ENCODE measurements around the gene FGF2.

DNA sequence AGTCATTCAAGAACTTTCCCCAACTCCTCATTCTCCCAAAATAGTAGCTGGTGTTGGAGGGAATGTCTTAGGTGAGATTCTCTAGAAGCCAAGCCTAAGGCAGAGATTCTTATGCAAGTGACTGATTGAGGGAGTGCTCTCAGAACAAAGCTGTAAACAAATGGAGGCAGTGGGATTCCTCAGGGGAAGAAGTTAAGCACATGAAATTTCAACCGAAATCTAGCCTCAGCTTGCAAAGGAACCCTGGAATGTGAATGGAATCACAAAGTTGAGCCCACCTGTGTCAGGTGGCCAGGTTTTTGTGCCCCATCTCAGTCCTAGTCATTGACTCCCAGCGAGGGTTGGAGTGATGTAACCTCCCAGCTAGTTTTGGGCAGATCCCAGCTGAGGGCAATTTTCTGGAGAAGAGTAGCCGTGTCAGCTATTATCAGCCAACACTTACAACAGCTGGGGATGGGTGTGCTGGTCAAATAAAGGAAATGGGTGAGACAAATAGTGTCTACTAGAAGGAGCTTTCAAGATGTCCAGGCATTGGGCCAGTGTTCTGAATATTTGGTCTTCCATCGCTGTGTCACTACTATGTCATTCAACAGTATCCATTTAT lies 29.7 kb upstream of the FGF2 start:
- TF ChIP-seq, protein P1, sequence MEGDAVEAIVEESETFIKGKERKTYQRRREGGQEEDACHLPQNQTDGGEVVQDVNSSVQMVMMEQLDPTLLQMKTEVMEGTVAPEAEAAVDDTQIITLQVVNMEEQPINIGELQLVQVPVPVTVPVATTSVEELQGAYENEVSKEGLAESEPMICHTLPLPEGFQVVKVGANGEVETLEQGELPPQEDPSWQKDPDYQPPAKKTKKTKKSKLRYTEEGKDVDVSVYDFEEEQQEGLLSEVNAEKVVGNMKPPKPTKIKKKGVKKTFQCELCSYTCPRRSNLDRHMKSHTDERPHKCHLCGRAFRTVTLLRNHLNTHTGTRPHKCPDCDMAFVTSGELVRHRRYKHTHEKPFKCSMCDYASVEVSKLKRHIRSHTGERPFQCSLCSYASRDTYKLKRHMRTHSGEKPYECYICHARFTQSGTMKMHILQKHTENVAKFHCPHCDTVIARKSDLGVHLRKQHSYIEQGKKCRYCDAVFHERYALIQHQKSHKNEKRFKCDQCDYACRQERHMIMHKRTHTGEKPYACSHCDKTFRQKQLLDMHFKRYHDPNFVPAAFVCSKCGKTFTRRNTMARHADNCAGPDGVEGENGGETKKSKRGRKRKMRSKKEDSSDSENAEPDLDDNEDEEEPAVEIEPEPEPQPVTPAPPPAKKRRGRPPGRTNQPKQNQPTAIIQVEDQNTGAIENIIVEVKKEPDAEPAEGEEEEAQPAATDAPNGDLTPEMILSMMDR (conservative IDR thresholded peaks at IDR 0.05; ENCODE audit: low read depth, low read length) = no peak
- no peak for TF ChIP-seq EZH2 (IDR thresholded peaks at IDR 0.05; ENCODE audit: borderline replicate concordance, low read depth, low read length, poor library complexity, severe bottlenecking)
